ENCODE measurements around the gene NR1H2. TPM values are rescaled to one million over a fixed set of nuclear protein-coding genes. Genes with fewer than 3 reads are reported as not detected.

NR1H2 gene
- total and polyA plus RNA-seq, 2 experiments from 2014 or later: 32.9 to 70.2 TPM

DNA sequence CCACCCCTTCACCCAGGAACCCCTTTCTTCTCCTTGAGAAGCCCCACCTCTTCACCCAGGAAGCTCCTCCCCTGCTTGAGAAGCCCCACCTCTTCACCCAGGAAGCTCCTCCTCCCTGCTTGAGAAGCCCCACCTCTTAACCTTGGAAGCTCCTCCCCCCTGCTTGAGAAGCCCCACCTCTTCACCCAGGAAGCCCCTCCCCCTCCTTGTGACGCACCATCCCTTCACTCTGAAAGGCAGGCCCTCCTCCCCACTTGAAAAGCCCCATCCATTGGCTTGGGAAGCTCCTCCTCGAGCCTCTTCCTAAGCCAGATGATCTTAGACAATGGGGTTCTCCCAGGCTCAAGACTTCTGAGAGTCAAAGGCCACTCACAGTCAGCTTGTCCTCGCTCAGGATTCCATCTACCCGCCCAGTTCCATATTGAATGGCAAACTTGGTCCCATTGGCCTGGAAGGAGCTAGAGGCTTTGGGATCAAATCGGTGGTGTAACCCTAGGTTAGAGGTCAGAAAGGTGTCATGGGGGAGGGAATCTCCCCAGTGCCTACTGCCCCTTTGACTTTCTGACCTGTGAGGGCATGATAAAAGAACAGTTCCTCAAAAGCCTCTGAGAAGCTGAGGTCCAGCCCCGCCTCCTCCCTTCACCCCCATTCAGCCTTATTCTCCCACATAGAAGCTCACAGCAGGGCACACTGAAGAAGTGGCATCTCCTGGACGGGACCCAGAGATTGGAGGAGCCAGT is 14.8 kb upstream of the NR1H2 start:
- ATAC-seq (no peak), DNase-seq (ENCODE audit: low spot score) (peak; percentile 71)
- Histone ChIP-seq H3K79me2 (replicated peaks; ENCODE audit: insufficient read depth) (no peaks in the 10 kb centered on the region), H3K4me2 (no peak overlapping the region), H3F3A (replicated peaks; ENCODE audit: low read depth) (no peaks in the 10 kb centered on the region), H3K27ac (ENCODE audit: low read depth) (no peak overlapping the region), H3K9me2 (ENCODE audit: insufficient read depth) (0 out of 2 replicates have a peak, but pooled peaks cover 3% of the 10 kb centered on the region), H4K20me1 (replicated peaks; ENCODE audit: insufficient read depth) (no peaks in the 10 kb centered on the region), H3K4me1 (ENCODE audit: insufficient read depth) (no peaks in the 10 kb centered on the region; the same call in 1 of the 2 replicates), H3K36me3 (ENCODE audit: insufficient read depth) (no peaks in the 10 kb centered on the region), H2AFZ (no peak overlapping the region), H3K4me3 (no peak overlapping the region), H3K27me3 (ENCODE audit: insufficient read depth) (no peaks in the 10 kb centered on the region)
- Mint-ChIP-seq H3K27me3 (ENCODE audit: insufficient read depth, low read depth, poor library complexity) (peaks cover 7% of the 10 kb centered on the region), H3K27ac (no peak overlapping the region), H3K9me3 (peaks cover 92% of the 10 kb centered on the region), H3K4me3 (no peak overlapping the region), H3K4me1 (no peaks in the 10 kb centered on the region), H3K36me3 (ENCODE audit: low read depth) (peaks cover 38% of the 10 kb centered on the region)
- no peak for TF ChIP-seq JUNB (IDR thresholded peaks at IDR 0.05; ENCODE audit: unreplicated experiment)
- TF ChIP-seq EZH2 (IDR thresholded peaks at IDR 0.05; ENCODE audit: low read depth, unreplicated experiment): no peak
- TF ChIP-seq ZNF331 (CRISPR knock-in tag; IDR thresholded peaks at IDR 0.05; ENCODE audit: low read depth): no peak
- TF ChIP-seq ETS1 (IDR thresholded peaks at IDR 0.05): no peak
- no peak for TF ChIP-seq ZNF114 (CRISPR knock-in tag; IDR thresholded peaks at IDR 0.05)
- TF ChIP-seq POLR2AphosphoS5 (IDR thresholded peaks at IDR 0.05; ENCODE audit: low read depth): no peak
- TF ChIP-seq REST (IDR thresholded peaks at IDR 0.05; ENCODE audit: unreplicated experiment): no peak
- no peak for TF ChIP-seq NANOG (IDR thresholded peaks at IDR 0.05; ENCODE audit: borderline replicate concordance)
- TF ChIP-seq, protein P1, sequence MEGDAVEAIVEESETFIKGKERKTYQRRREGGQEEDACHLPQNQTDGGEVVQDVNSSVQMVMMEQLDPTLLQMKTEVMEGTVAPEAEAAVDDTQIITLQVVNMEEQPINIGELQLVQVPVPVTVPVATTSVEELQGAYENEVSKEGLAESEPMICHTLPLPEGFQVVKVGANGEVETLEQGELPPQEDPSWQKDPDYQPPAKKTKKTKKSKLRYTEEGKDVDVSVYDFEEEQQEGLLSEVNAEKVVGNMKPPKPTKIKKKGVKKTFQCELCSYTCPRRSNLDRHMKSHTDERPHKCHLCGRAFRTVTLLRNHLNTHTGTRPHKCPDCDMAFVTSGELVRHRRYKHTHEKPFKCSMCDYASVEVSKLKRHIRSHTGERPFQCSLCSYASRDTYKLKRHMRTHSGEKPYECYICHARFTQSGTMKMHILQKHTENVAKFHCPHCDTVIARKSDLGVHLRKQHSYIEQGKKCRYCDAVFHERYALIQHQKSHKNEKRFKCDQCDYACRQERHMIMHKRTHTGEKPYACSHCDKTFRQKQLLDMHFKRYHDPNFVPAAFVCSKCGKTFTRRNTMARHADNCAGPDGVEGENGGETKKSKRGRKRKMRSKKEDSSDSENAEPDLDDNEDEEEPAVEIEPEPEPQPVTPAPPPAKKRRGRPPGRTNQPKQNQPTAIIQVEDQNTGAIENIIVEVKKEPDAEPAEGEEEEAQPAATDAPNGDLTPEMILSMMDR (conservative IDR thresholded peaks at IDR 0.05; ENCODE audit: low read depth in 2 of 2): no peak
- TF ChIP-seq CREB1 (CRISPR knock-in tag; IDR thresholded peaks at IDR 0.05; ENCODE audit: low read depth): no peak
- TF ChIP-seq, protein P2, sequence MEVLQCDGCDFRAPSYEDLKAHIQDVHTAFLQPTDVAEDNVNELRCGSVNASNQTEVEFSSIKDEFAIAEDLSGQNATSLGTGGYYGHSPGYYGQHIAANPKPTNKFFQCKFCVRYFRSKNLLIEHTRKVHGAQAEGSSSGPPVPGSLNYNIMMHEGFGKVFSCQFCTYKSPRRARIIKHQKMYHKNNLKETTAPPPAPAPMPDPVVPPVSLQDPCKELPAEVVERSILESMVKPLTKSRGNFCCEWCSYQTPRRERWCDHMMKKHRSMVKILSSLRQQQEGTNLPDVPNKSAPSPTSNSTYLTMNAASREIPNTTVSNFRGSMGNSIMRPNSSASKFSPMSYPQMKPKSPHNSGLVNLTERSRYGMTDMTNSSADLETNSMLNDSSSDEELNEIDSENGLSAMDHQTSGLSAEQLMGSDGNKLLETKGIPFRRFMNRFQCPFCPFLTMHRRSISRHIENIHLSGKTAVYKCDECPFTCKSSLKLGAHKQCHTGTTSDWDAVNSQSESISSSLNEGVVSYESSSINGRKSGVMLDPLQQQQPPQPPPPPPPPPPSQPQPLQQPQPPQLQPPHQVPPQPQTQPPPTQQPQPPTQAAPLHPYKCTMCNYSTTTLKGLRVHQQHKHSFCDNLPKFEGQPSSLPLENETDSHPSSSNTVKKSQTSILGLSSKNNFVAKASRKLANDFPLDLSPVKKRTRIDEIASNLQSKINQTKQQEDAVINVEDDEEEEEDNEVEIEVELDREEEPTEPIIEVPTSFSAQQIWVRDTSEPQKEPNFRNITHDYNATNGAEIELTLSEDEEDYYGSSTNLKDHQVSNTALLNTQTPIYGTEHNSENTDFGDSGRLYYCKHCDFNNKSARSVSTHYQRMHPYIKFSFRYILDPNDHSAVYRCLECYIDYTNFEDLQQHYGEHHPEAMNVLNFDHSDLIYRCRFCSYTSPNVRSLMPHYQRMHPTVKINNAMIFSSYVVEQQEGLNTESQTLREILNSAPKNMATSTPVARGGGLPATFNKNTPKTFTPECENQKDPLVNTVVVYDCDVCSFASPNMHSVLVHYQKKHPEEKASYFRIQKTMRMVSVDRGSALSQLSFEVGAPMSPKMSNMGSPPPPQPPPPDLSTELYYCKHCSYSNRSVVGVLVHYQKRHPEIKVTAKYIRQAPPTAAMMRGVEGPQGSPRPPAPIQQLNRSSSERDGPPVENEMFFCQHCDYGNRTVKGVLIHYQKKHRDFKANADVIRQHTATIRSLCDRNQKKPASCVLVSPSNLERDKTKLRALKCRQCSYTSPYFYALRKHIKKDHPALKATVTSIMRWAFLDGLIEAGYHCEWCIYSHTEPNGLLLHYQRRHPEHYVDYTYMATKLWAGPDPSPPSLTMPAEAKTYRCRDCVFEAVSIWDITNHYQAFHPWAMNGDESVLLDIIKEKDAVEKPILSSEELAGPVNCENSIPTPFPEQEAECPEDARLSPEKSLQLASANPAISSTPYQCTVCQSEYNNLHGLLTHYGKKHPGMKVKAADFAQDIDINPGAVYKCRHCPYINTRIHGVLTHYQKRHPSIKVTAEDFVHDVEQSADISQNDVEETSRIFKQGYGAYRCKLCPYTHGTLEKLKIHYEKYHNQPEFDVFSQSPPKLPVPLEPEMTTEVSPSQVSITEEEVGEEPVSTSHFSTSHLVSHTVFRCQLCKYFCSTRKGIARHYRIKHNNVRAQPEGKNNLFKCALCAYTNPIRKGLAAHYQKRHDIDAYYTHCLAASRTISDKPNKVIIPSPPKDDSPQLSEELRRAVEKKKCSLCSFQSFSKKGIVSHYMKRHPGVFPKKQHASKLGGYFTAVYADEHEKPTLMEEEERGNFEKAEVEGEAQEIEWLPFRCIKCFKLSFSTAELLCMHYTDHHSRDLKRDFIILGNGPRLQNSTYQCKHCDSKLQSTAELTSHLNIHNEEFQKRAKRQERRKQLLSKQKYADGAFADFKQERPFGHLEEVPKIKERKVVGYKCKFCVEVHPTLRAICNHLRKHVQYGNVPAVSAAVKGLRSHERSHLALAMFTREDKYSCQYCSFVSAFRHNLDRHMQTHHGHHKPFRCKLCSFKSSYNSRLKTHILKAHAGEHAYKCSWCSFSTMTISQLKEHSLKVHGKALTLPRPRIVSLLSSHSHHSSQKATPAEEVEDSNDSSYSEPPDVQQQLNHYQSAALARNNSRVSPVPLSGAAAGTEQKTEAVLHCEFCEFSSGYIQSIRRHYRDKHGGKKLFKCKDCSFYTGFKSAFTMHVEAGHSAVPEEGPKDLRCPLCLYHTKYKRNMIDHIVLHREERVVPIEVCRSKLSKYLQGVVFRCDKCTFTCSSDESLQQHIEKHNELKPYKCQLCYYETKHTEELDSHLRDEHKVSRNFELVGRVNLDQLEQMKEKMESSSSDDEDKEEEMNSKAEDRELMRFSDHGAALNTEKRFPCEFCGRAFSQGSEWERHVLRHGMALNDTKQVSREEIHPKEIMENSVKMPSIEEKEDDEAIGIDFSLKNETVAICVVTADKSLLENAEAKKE (CRISPR knock-in tag; IDR thresholded peaks at IDR 0.05): no peak
- TF ChIP-seq STAT1 (IDR thresholded peaks at IDR 0.05; ENCODE audit: unreplicated experiment): no peak
- TF ChIP-seq EZH2phosphoT487 (IDR thresholded peaks at IDR 0.05; ENCODE audit: unreplicated experiment): no peak

Data from GM23338 (cell line).